A673 (cell line): ENCODE data around the gene ECM2. TPM values are rescaled to one million over a fixed set of nuclear protein-coding genes. Genes with fewer than 3 reads are reported as not detected.

ENCODE experiments used
- BruUV-seq: library from RNA; stranded (reverse); fragments of 400-500 nt; replicated peaks from 2 replicates; lab custom pipeline; 2021; lab: Mats Ljungman, UMichigan
- CTCF ChIA-PET: fragments of 300-600 bp; sonication (Branson Sonifier 250); formaldehyde crosslinking; loops from one replicate; lab custom pipeline; 2022; ENCODE audit warnings: antibody characterized with exemption; lab: Charles Lee
- POLR2A ChIA-PET: fragments of 300-600 bp; sonication (Branson Sonifier 250); formaldehyde crosslinking; loops from one replicate; lab custom pipeline; 2022; ENCODE audit warnings: antibody characterized with exemption; ENCODE audit not compliant: low non-redundant PET; lab: Charles Lee
- DNase-seq: peaks from one replicate; pipeline ENCODE4 v3.0.0-alpha.2; 2015; ENCODE audit warnings: low spot score
- H3K27ac ChIP-seq: fragments of 200-600 bp; sonication (generic); 2 replicates; pipeline ENCODE4 v1.5.1; 2016; ENCODE audit warnings: mixed run types, low read depth, mild to moderate bottlenecking, mixed read lengths, antibody characterized with exemption, low read length; ENCODE audit not compliant: poor library complexity, severe bottlenecking
- H3K27me3 ChIP-seq: fragments of 200-600 bp; sonication (generic); replicated peaks from 2 replicates; pipeline ENCODE4 v1.6.1; 2017; ENCODE audit warnings: mixed run types, low read depth, mild to moderate bottlenecking, mixed read lengths, antibody characterized with exemption, low read length; ENCODE audit not compliant: insufficient read depth, poor library complexity
- H3K36me3 ChIP-seq: fragments of 200-600 bp; sonication (generic); 2 replicates; pipeline ENCODE4 v1.6.1; 2016; ENCODE audit warnings: mixed run types, mild to moderate bottlenecking, mixed read lengths, antibody characterized with exemption, low read length; ENCODE audit not compliant: insufficient read depth, poor library complexity, severe bottlenecking
- H3K4me1 ChIP-seq: fragments of 200-600 bp; sonication (generic); 2 replicates; pipeline ENCODE4 v1.6.1; 2017; ENCODE audit warnings: mixed run types, mild to moderate bottlenecking, mixed read lengths, antibody characterized with exemption, low read length; ENCODE audit not compliant: insufficient read depth, poor library complexity, severe bottlenecking
- H3K4me3 ChIP-seq: fragments of 200-600 bp; sonication (generic); 2 replicates; pipeline ENCODE4 v1.5.1; 2016; ENCODE audit warnings: low read depth, mixed run types, mild to moderate bottlenecking, mixed read lengths, low read length; ENCODE audit not compliant: poor library complexity, severe bottlenecking
- H3K9me3 ChIP-seq: fragments of 200-600 bp; sonication (generic); 2 replicates; pipeline ENCODE4 v1.6.1; 2016; ENCODE audit warnings: mixed run types, low read depth, mild to moderate bottlenecking, mixed read lengths, antibody characterized with exemption, low read length; ENCODE audit not compliant: poor library complexity, severe bottlenecking
- CTCF ChIP-seq: fragments of 300-800, 200-600 bp; sonication (generic); conservative IDR thresholded peaks from 2 replicates; pipeline ENCODE4 v1.5.1; 2017; ENCODE audit warnings: low read depth, mild to moderate bottlenecking, antibody characterized with exemption, low read length, moderate library complexity, mixed read lengths
- EZH2 ChIP-seq: fragments of 200-600 bp; sonication (generic); IDR thresholded peaks from 2 replicates; pipeline ENCODE4 v1.6.1; 2017; ENCODE audit warnings: borderline replicate concordance, low read depth, mild to moderate bottlenecking, mixed read lengths, antibody characterized with exemption, low read length; ENCODE audit not compliant: poor library complexity, severe bottlenecking
- intact Hi-C: fragments of 100-400 bp; cut with micrococcal nuclease; formaldehyde crosslinking; loops from one replicate; pipeline ENCODE4 v1.10.0; 2022; ENCODE audit not compliant: unreplicated experiment
- microRNA-seq: library from miRNA; unstranded; fragments of <30 nt; microRNA quantifications from one replicate; pipeline ENCODE4 v1.2.0, GENCODE V29; 2021
- total RNA-seq: library from RNA; stranded (reverse); gene quantifications from 2 replicates; pipeline ENCODE4 v1.2.3, GENCODE V29; 2021

Gene ECM2
- total RNA-seq, 1 experiment from 2014 or later, result 0.24 TPM

GRCh38 chr9:92446536-92446935, 89.3 kb downstream of the ECM2 start:
- intact Hi-C loops, result no loop called here
- TF ChIP-seq EZH2 (no peak), CTCF (no peak)
- H3K36me3 ChIP-seq, result no peaks in the 10 kb centered on the region
- H3K27ac ChIP-seq, result no peak overlapping the region
- ChIA-PET POLR2A (interaction anchor here (0.5 kb wide), 1 partner anchor 1134 kb away, joined by 3 read pairs; no protein-coding TSS in a partner anchor), CTCF (no interaction called here)
- no peaks in the 10 kb centered on the region for H3K9me3 ChIP-seq
- no TSS peak for BruUV-seq
- no peaks in the 10 kb centered on the region for H3K27me3 ChIP-seq
- no peak overlapping the region for H3K4me3 ChIP-seq
- H3K4me1 ChIP-seq, result peaks cover 8% of the 10 kb centered on the region
- DNase-seq, result no peak

Small RNAs within 50 kb of the gene (microRNA-seq; reads per million reads assigned to microRNA genes)
- not detected for gene MIR4670

Other genes with a start within 250 kb of the ECM2 start
- 273 and 315 TPM in 2 replicates for gene IARS1, start 242.3 kb downstream of the ECM2 start, total RNA-seq
- 53.4 and 59.7 TPM in 2 replicates for gene NOL8, start 210.6 kb downstream of the ECM2 start, total RNA-seq
- 15.6 and 17.4 TPM in 2 replicates for gene CENPP, start 210.0 kb downstream of the ECM2 start, total RNA-seq
- 0.44 and 0.95 TPM in 2 replicates for gene OGN, start 131.4 kb downstream of the ECM2 start, total RNA-seq
- gene OMD, start 111.5 kb downstream of the ECM2 start, total RNA-seq, result not detected in 2 replicates
- 0.15 and 0.26 TPM in 2 replicates for gene ASPN, start 53.5 kb downstream of the ECM2 start, total RNA-seq
- 11.4 and 14.0 TPM in 2 replicates for gene IPPK, start 134.1 kb upstream of the ECM2 start, total RNA-seq
- gene BICD2, start 228.8 kb upstream of the ECM2 start, total RNA-seq, result 44.3 and 47.8 TPM in 2 replicates